GM12892 (cell line): ENCODE results near the gene CD80.

Source experiments
- POLR2A ChIP-seq: IDR thresholded peaks from 2 replicates; pipeline ENCODE4 v1.6.1; 2011; ENCODE audit warnings: low read depth, low read length, control low read depth
- POLR2AphosphoS5 ChIP-seq: IDR thresholded peaks from 2 replicates; pipeline ENCODE4 v1.6.1; 2011; ENCODE audit warnings: low read depth, low read length, control low read depth
- TAF1 ChIP-seq: IDR thresholded peaks from 2 replicates; pipeline ENCODE4 v1.6.1; 2011; ENCODE audit warnings: low read depth, mild to moderate bottlenecking, control low read depth, low read length, borderline replicate concordance

DNA sequence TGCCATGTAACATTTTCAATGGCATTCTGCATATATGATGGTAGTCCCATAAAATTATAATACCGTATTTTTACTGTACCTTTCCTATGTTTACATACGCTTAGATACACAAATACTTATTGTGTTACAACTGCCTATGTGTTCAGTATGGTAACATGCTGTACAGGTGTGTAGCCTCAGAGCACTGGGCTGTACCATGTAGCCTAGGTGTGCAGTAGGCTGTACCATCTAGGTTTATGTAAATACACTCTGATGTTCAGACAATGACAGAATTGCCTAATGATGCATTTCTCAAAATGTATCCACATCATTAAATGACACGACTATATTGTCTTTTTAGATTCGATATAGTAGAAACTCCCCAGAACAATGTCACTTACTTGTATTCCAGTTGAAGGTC is 22.7 kb downstream of the CD80 start:
- TF ChIP-seq POLR2A (no peak), POLR2AphosphoS5 (no peak), TAF1 (no peak)
